Ishikawa (cell line): ENCODE results near the gene CDC42BPG.
A peak's percentile ranks its signal among the peaks of the same experiment; 100 is the strongest.

Source experiments
- CEBPB ChIP-seq: IDR thresholded peaks from 2 replicates; pipeline ENCODE4 v1.6.1; 2012
- CREB1 ChIP-seq: IDR thresholded peaks from 2 replicates; pipeline ENCODE4 v1.6.1; 2012; ENCODE audit warnings: low read depth
- EGR1 ChIP-seq: IDR thresholded peaks from 2 replicates; pipeline ENCODE4 v1.6.1; 2012
- EP300 ChIP-seq: IDR thresholded peaks from 2 replicates; pipeline ENCODE4 v1.6.1; 2012; ENCODE audit warnings: borderline replicate concordance
- FOXM1 ChIP-seq: IDR thresholded peaks from 2 replicates; pipeline ENCODE4 v1.6.1; 2012; ENCODE audit warnings: low read depth, borderline replicate concordance
- MAX ChIP-seq: IDR thresholded peaks from 2 replicates; pipeline ENCODE4 v1.6.1; 2012
- NFIC ChIP-seq: IDR thresholded peaks from 2 replicates; pipeline ENCODE4 v1.6.1; 2012
- RAD21 ChIP-seq: IDR thresholded peaks from 2 replicates; pipeline ENCODE4 v1.6.1; 2012; ENCODE audit warnings: low read depth
- REST ChIP-seq: IDR thresholded peaks from 2 replicates; pipeline ENCODE4 v1.6.1; 2012; ENCODE audit warnings: low read depth, mild to moderate bottlenecking
- TAF1 ChIP-seq: IDR thresholded peaks from 2 replicates; pipeline ENCODE4 v1.6.1; 2012; ENCODE audit warnings: low read depth, mild to moderate bottlenecking
- TCF12 ChIP-seq: IDR thresholded peaks from 2 replicates; pipeline ENCODE4 v1.6.1; 2012; ENCODE audit warnings: low read depth
- TEAD4 ChIP-seq: IDR thresholded peaks from 2 replicates; pipeline ENCODE4 v1.6.1; 2012
- USF1 ChIP-seq: IDR thresholded peaks from 2 replicates; pipeline ENCODE4 v1.6.1; 2012
- ZBTB7A ChIP-seq: IDR thresholded peaks from 2 replicates; pipeline ENCODE4 v1.6.1; 2012; ENCODE audit warnings: low read depth

Gene CDC42BPG

GRCh38 chr11:64891215-64891848 is 46.9 kb upstream of the CDC42BPG start:
- no peak for TF ChIP-seq NFIC
- no peak for TF ChIP-seq RAD21
- no peak for TF ChIP-seq TEAD4
- TF ChIP-seq EGR1 = no peak
- TF ChIP-seq EP300 = no peak
- TF ChIP-seq TCF12 = no peak
- no peak for TF ChIP-seq ZBTB7A
- TF ChIP-seq MAX = no peak
- TF ChIP-seq CEBPB = no peak

GRCh38 chr11:64890522-64890939 is 46.1 kb upstream of the CDC42BPG start:
- TF ChIP-seq FOXM1 = no peak
- no peak for TF ChIP-seq TAF1

- TF ChIP-seq USF1 = no peak
- no peak for TF ChIP-seq CREB1
- no peak for TF ChIP-seq EP300
- no peak for TF ChIP-seq REST
- TF ChIP-seq MAX = no peak
- no peak for TF ChIP-seq TAF1
- no peak for TF ChIP-seq ZBTB7A
- no peak for TF ChIP-seq RAD21
- TF ChIP-seq TEAD4 = no peak
- TF ChIP-seq NFIC = no peak
- no peak for TF ChIP-seq CEBPB
- TF ChIP-seq FOXM1 = no peak
Observed at GRCh38 chr11:64888729-64889511, 44.5 kb upstream of the CDC42BPG start.

GRCh38 chr11:64888406-64888728 is 43.9 kb upstream of the CDC42BPG start:
- TF ChIP-seq TEAD4 (no peak), EGR1 (no peak), RAD21 (no peak)

GRCh38 chr11:64887757-64888405 is 43.4 kb upstream of the CDC42BPG start:
- no peak for TF ChIP-seq EGR1
- peak; percentile 49; the same call in 1 of the 2 replicates for TF ChIP-seq RAD21

- TF ChIP-seq NFIC = no peak
- no peak for TF ChIP-seq FOXM1
- no peak for TF ChIP-seq REST
- TF ChIP-seq ZBTB7A = no peak
- no peak for TF ChIP-seq USF1
- no peak for TF ChIP-seq TAF1
- TF ChIP-seq MAX = no peak
- TF ChIP-seq EP300 = no peak
- TF ChIP-seq CEBPB = no peak
- TF ChIP-seq TCF12 = no peak
Observed at GRCh38 chr11:64887234-64887756, 42.8 kb upstream of the CDC42BPG start.
